Mucosa of stomach (tissue), 1 donor: Measurements from ENCODE around the gene LYPD6.

Experiments
- H3K27me3 ChIP-seq: one replicate; pipeline ENCODE4 v1.7.0; 2013; ENCODE audit warnings: mild to moderate bottlenecking, low read length; ENCODE audit not compliant: control insufficient read depth, insufficient read depth
- H3K36me3 ChIP-seq: one replicate; pipeline ENCODE4 v1.7.0; 2013; ENCODE audit warnings: low read length; ENCODE audit not compliant: control insufficient read depth, insufficient read depth
- H3K4me1 ChIP-seq: one replicate; pipeline ENCODE4 v1.7.0; 2013; ENCODE audit warnings: mild to moderate bottlenecking, low read length; ENCODE audit not compliant: control insufficient read depth, insufficient read depth
- H3K4me3 ChIP-seq: one replicate; pipeline ENCODE4 v1.7.0; 2013; ENCODE audit warnings: low read length
- H3K9ac ChIP-seq: one replicate; pipeline ENCODE4 v1.7.0; 2013; ENCODE audit warnings: mild to moderate bottlenecking, low read length, moderate library complexity
- H3K9me3 ChIP-seq: one replicate; pipeline ENCODE4 v1.7.0; 2013; ENCODE audit warnings: mild to moderate bottlenecking, low read length, moderate library complexity; ENCODE audit not compliant: control insufficient read depth
- donor health status: Pancreatic carcinoma.

The LYPD6 gene

GRCh38 chr2:149387411-149387810 is 57.0 kb downstream of the LYPD6 start:
- Histone ChIP-seq H3K9me3 (no peaks in the 10 kb centered on the region), H3K36me3 (no peaks in the 10 kb centered on the region), H3K4me3 (no peak overlapping the region), H3K27me3 (no peaks in the 10 kb centered on the region), H3K4me1 (no peaks in the 10 kb centered on the region), H3K9ac (no peak overlapping the region)

- Histone ChIP-seq H3K36me3 (no peaks in the 10 kb centered on the region), H3K4me3 (no peak overlapping the region), H3K4me1 (no peaks in the 10 kb centered on the region), H3K27me3 (no peaks in the 10 kb centered on the region), H3K9ac (no peak overlapping the region), H3K9me3 (no peaks in the 10 kb centered on the region)
Measured at GRCh38 chr2:149388120-149388816, 57.9 kb downstream of the LYPD6 start.

GRCh38 chr2:149389506-149390167 is 59.2 kb downstream of the LYPD6 start:
- no peaks in the 10 kb centered on the region for H3K4me1 ChIP-seq
- H3K4me3 ChIP-seq, result no peak overlapping the region
- no peak overlapping the region for H3K9ac ChIP-seq
- H3K27me3 ChIP-seq, result no peaks in the 10 kb centered on the region
- no peaks in the 10 kb centered on the region for H3K9me3 ChIP-seq
- no peaks in the 10 kb centered on the region for H3K36me3 ChIP-seq

- Histone ChIP-seq H3K9ac (no peak overlapping the region), H3K4me3 (no peak overlapping the region), H3K27me3 (no peaks in the 10 kb centered on the region), H3K9me3 (no peaks in the 10 kb centered on the region), H3K4me1 (no peaks in the 10 kb centered on the region), H3K36me3 (no peaks in the 10 kb centered on the region)
Measured at GRCh38 chr2:149393614-149394013, 63.2 kb downstream of the LYPD6 start.

- H3K4me3 ChIP-seq, result no peak overlapping the region
- H3K36me3 ChIP-seq, result no peaks in the 10 kb centered on the region
Measured at GRCh38 chr2:149394864-149395263, 64.5 kb downstream of the LYPD6 start.

GRCh38 chr2:149399934-149400615 is 69.7 kb downstream of the LYPD6 start:
- Histone ChIP-seq H3K4me3 (no peak overlapping the region), H3K27me3 (no peaks in the 10 kb centered on the region), H3K36me3 (no peaks in the 10 kb centered on the region), H3K4me1 (no peaks in the 10 kb centered on the region), H3K9me3 (no peaks in the 10 kb centered on the region), H3K9ac (no peak overlapping the region)

More at GRCh38 chr2:149394864-149395263, 64.5 kb downstream of the LYPD6 start:
- no peaks in the 10 kb centered on the region for H3K9me3 ChIP-seq
- no peaks in the 10 kb centered on the region for H3K27me3 ChIP-seq
- H3K9ac ChIP-seq, result no peak overlapping the region
- no peaks in the 10 kb centered on the region for H3K4me1 ChIP-seq

GRCh38 chr2:149400997-149401396 is 70.6 kb downstream of the LYPD6 start:
- no peaks in the 10 kb centered on the region for H3K9me3 ChIP-seq
- H3K9ac ChIP-seq, result no peak overlapping the region
- H3K4me1 ChIP-seq, result no peaks in the 10 kb centered on the region
- H3K27me3 ChIP-seq, result no peaks in the 10 kb centered on the region
- no peak overlapping the region for H3K4me3 ChIP-seq
- H3K36me3 ChIP-seq, result no peaks in the 10 kb centered on the region

GRCh38 chr2:149409506-149409905 is 79.1 kb downstream of the LYPD6 start:
- H3K9me3 ChIP-seq, result no peaks in the 10 kb centered on the region
- H3K4me3 ChIP-seq, result no peak overlapping the region
- H3K27me3 ChIP-seq, result no peaks in the 10 kb centered on the region
- no peaks in the 10 kb centered on the region for H3K36me3 ChIP-seq
- H3K9ac ChIP-seq, result no peak overlapping the region
- no peaks in the 10 kb centered on the region for H3K4me1 ChIP-seq

- Histone ChIP-seq H3K9ac (no peak overlapping the region), H3K9me3 (no peaks in the 10 kb centered on the region), H3K27me3 (no peaks in the 10 kb centered on the region), H3K36me3 (no peaks in the 10 kb centered on the region), H3K4me1 (no peaks in the 10 kb centered on the region), H3K4me3 (no peak overlapping the region)
Measured at GRCh38 chr2:149410701-149411484, 80.5 kb downstream of the LYPD6 start.

- no peaks in the 10 kb centered on the region for H3K4me1 ChIP-seq
- no peak overlapping the region for H3K9ac ChIP-seq
- H3K27me3 ChIP-seq, result no peaks in the 10 kb centered on the region
- H3K4me3 ChIP-seq, result no peak overlapping the region
- no peaks in the 10 kb centered on the region for H3K36me3 ChIP-seq
- H3K9me3 ChIP-seq, result no peaks in the 10 kb centered on the region
Measured at GRCh38 chr2:149413487-149413886, 83.1 kb downstream of the LYPD6 start.

GRCh38 chr2:149415086-149415485 is 84.7 kb downstream of the LYPD6 start:
- Histone ChIP-seq H3K27me3 (no peaks in the 10 kb centered on the region), H3K36me3 (no peaks in the 10 kb centered on the region), H3K4me3 (no peak overlapping the region), H3K9ac (no peak overlapping the region), H3K9me3 (no peaks in the 10 kb centered on the region), H3K4me1 (no peaks in the 10 kb centered on the region)

GRCh38 chr2:149418065-149418464 is 87.7 kb downstream of the LYPD6 start:
- Histone ChIP-seq H3K27me3 (no peaks in the 10 kb centered on the region), H3K4me1 (peaks cover 6% of the 10 kb centered on the region), H3K9ac (no peak overlapping the region)

More at GRCh38 chr2:149418065-149418464, 87.7 kb downstream of the LYPD6 start:
- Histone ChIP-seq H3K9me3 (no peaks in the 10 kb centered on the region), H3K4me3 (no peak overlapping the region), H3K36me3 (no peaks in the 10 kb centered on the region)
